ENCODE measurements around the gene CCDC159.

The CCDC159 gene

GRCh38 chr19:11379857-11380350, 33.6 kb downstream of the CCDC159 start:
- Histone ChIP-seq H3K9me3 (ENCODE audit: control insufficient read depth in 2 of 2, low read length in 2 of 2) (no peaks in the 10 kb centered on the region), H3K36me3 (ENCODE audit: control insufficient read depth in 2 of 2, insufficient read depth in 2 of 2, low read length in 2 of 2) (no peaks in the 10 kb centered on the region), H3K27me3 (ENCODE audit: control insufficient read depth in 1 of 2, insufficient read depth in 2 of 2, low read length in 2 of 2) (peaks cover 19 to 23% of the 10 kb centered on the region in 2 donors), H3K27ac (ENCODE audit: low read length) (no peak overlapping the region), H3K4me1 (ENCODE audit: control insufficient read depth, insufficient read depth, low read length) (peaks cover 58% of the 10 kb centered on the region), H3K4me3 (ENCODE audit: low read length in 2 of 2) (peak overlapping the region in 1 of 2 donors; percentile 86), H3K9ac (ENCODE audit: low read length in 2 of 2) (peak overlapping the region; percentile 61 to 86)

- H3K27ac ChIP-seq (ENCODE audit: low read length) = peak overlapping the region; percentile 60
- peak overlapping the region; percentile 61 to 86 for H3K9ac ChIP-seq (ENCODE audit: low read length in 2 of 2)
- peak overlapping the region; percentile 69 to 86 for H3K4me3 ChIP-seq (ENCODE audit: low read length in 2 of 2)
- H3K9me3 ChIP-seq (ENCODE audit: control insufficient read depth in 2 of 2, low read length in 2 of 2) = no peaks in the 10 kb centered on the region
- peaks cover 19 to 23% of the 10 kb centered on the region in 2 donors for H3K27me3 ChIP-seq (ENCODE audit: control insufficient read depth in 1 of 2, insufficient read depth in 2 of 2, low read length in 2 of 2)
- peaks cover 49% of the 10 kb centered on the region for H3K4me1 ChIP-seq (ENCODE audit: control insufficient read depth, insufficient read depth, low read length)
- H3K36me3 ChIP-seq (ENCODE audit: control insufficient read depth in 2 of 2, insufficient read depth in 2 of 2, low read length in 2 of 2) = no peaks in the 10 kb centered on the region
Observed at GRCh38 chr19:11380653-11381537, 34.6 kb downstream of the CCDC159 start.

GRCh38 chr19:11382898-11383705, 36.8 kb downstream of the CCDC159 start:
- H3K4me1 ChIP-seq (ENCODE audit: control insufficient read depth, insufficient read depth, low read length) = peaks cover 32% of the 10 kb centered on the region
- H3K27ac ChIP-seq (ENCODE audit: low read length) = no peak overlapping the region
- no peaks in the 10 kb centered on the region for H3K9me3 ChIP-seq (ENCODE audit: control insufficient read depth in 2 of 2, low read length in 2 of 2)
- peaks cover 19 to 23% of the 10 kb centered on the region in 2 donors for H3K27me3 ChIP-seq (ENCODE audit: control insufficient read depth in 1 of 2, insufficient read depth in 2 of 2, low read length in 2 of 2)
- H3K36me3 ChIP-seq (ENCODE audit: control insufficient read depth in 2 of 2, insufficient read depth in 2 of 2, low read length in 2 of 2) = no peaks in the 10 kb centered on the region
- peak overlapping the region in 1 of 2 donors; percentile 40 for H3K4me3 ChIP-seq (ENCODE audit: low read length in 2 of 2)
- no peak overlapping the region for H3K9ac ChIP-seq (ENCODE audit: low read length in 2 of 2)

GRCh38 chr19:11383706-11384048, 37.4 kb downstream of the CCDC159 start:
- H3K27me3 ChIP-seq (ENCODE audit: control insufficient read depth in 1 of 2, insufficient read depth in 2 of 2, low read length in 2 of 2) = peaks cover 19 to 23% of the 10 kb centered on the region in 2 donors
- H3K27ac ChIP-seq (ENCODE audit: low read length) = no peak overlapping the region
- peaks cover 27% of the 10 kb centered on the region for H3K4me1 ChIP-seq (ENCODE audit: control insufficient read depth, insufficient read depth, low read length)
- H3K9ac ChIP-seq (ENCODE audit: low read length in 2 of 2) = no peak overlapping the region
- H3K4me3 ChIP-seq (ENCODE audit: low read length in 2 of 2) = peak overlapping the region in 1 of 2 donors; percentile 40
- no peaks in the 10 kb centered on the region for H3K36me3 ChIP-seq (ENCODE audit: control insufficient read depth in 2 of 2, insufficient read depth in 2 of 2, low read length in 2 of 2)
- no peaks in the 10 kb centered on the region for H3K9me3 ChIP-seq (ENCODE audit: control insufficient read depth in 2 of 2, low read length in 2 of 2)

- no peaks in the 10 kb centered on the region for H3K9me3 ChIP-seq (ENCODE audit: control insufficient read depth in 2 of 2, low read length in 2 of 2)
- no peak overlapping the region for H3K9ac ChIP-seq (ENCODE audit: low read length in 2 of 2)
- peaks cover 19 to 23% of the 10 kb centered on the region in 2 donors for H3K27me3 ChIP-seq (ENCODE audit: control insufficient read depth in 1 of 2, insufficient read depth in 2 of 2, low read length in 2 of 2)
- no peak overlapping the region for H3K4me3 ChIP-seq (ENCODE audit: low read length in 2 of 2)
- no peak overlapping the region for H3K27ac ChIP-seq (ENCODE audit: low read length)
- H3K4me1 ChIP-seq (ENCODE audit: control insufficient read depth, insufficient read depth, low read length) = peaks cover 27% of the 10 kb centered on the region
- no peaks in the 10 kb centered on the region for H3K36me3 ChIP-seq (ENCODE audit: control insufficient read depth in 2 of 2, insufficient read depth in 2 of 2, low read length in 2 of 2)
Observed at GRCh38 chr19:11384778-11385129, 38.4 kb downstream of the CCDC159 start.

DNA sequence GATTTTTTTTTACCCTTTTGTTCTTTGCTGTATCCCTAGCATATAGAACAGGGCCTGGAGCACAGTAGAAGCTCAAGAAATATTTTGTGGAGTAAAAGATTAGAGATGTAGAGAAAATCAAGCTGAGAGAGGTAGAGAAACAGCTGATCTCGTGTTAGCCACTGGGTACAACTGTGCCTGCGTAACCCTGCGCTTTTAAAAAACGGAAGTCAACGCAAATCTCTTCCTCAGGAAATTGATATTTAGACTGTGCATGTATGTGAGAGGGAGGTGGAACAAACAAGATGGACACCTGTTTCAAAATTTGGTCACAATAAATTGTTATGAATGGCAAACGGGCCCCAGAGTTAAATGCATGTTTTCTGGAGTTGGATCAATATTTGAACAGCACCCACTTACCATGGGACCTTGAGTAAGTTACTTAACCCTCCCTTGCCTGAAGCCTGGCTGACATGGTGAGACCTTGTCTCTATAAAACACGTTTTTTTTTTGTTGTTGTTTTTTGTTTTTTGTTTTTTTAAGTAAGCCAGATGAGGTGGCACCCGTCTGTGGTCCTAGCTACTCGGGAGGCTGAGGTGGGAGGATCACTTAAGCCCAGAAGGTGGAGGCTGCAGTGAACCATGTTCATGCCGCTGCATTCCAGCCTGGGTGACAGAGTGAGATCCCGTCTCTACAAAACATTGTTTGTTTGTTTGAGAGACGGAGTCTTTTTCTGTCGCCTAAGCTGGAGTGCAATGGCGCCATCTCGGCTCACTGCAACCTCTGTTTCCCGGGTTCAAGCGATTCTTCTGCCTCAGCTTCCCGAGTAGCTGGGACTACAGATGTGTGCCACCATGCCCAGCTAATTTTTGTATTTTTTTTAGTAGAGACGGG, 41.1 kb downstream of the CCDC159 start:
- Histone ChIP-seq H3K4me1 (ENCODE audit: control insufficient read depth, insufficient read depth, low read length) (peaks cover 9% of the 10 kb centered on the region), H3K9ac (ENCODE audit: low read length in 2 of 2) (no peak overlapping the region), H3K9me3 (ENCODE audit: control insufficient read depth in 2 of 2, low read length in 2 of 2) (peaks cover 0 to 6% of the 10 kb centered on the region in 2 donors), H3K36me3 (ENCODE audit: control insufficient read depth in 2 of 2, insufficient read depth in 2 of 2, low read length in 2 of 2) (no peaks in the 10 kb centered on the region), H3K27me3 (ENCODE audit: control insufficient read depth in 1 of 2, insufficient read depth in 2 of 2, low read length in 2 of 2) (peaks cover 13 to 18% of the 10 kb centered on the region in 2 donors), H3K27ac (ENCODE audit: low read length) (no peak overlapping the region), H3K4me3 (ENCODE audit: low read length in 2 of 2) (no peak overlapping the region)

DNA sequence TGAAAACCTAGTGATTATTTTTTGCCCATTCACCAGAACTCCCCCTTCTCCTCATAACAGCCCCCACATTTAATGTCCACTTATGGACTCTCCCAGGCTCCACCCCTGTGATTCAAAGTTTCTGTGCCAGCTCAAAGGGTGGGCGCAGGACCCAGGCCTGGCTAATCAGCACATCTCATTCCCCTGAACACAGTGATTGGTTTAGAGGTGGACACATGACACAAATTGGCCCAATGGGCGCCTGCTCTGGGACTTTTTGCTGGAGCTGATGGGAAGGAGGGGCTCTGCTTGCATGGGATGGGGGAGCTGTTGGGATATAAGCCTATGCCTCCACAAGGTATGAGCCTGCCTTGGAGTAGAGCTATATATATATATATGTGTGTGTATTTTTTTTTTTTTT, 44.0 kb downstream of the CCDC159 start:
- Histone ChIP-seq H3K36me3 (ENCODE audit: control insufficient read depth in 2 of 2, insufficient read depth in 2 of 2, low read length in 2 of 2) (no peaks in the 10 kb centered on the region), H3K27me3 (ENCODE audit: control insufficient read depth in 1 of 2, insufficient read depth in 2 of 2, low read length in 2 of 2) (no peaks in the 10 kb centered on the region), H3K27ac (ENCODE audit: low read length) (no peak overlapping the region), H3K4me1 (ENCODE audit: control insufficient read depth, insufficient read depth, low read length) (no peaks in the 10 kb centered on the region), H3K4me3 (ENCODE audit: low read length in 2 of 2) (no peak overlapping the region), H3K9ac (ENCODE audit: low read length in 2 of 2) (no peak overlapping the region), H3K9me3 (ENCODE audit: control insufficient read depth in 2 of 2, low read length in 2 of 2) (peaks cover 0 to 6% of the 10 kb centered on the region in 2 donors)

DNA sequence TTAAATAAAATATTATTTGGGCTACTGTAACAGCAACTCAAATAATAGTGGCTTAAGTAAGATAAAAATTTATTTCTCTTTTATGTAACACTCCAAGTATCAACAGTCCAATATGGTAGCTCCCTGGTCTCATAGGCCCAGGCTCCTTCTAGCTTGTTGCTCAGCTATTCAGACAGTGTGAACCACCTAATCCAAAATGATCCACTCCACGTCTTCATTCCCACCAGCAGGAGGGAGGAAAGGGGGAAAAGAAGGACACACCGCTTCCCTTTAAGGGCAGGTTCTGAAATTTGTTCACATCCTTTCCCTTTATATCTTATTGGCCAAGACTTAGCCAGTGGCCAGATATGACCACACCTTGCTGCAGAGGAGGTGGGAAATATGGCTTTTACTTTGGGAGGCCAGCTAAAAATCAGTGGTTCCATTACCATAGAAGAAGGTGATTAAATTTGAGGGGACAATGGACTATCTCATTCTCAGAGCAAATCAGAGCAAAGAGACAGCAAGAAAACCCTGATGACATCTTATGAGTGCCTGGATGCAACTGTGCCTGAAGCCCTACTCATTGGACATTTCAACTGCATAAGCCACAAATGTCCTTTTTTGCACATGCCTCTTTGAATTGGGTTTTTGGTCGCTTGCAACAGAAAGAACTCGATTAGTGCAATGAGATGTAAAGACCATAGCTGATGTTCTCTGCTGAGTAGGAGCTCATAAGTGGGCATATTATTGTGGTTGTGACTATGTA, 44.8 kb downstream of the CCDC159 start:
- Histone ChIP-seq H3K9me3 (ENCODE audit: control insufficient read depth in 2 of 2, low read length in 2 of 2) (peaks cover 0 to 6% of the 10 kb centered on the region in 2 donors), H3K4me3 (ENCODE audit: low read length in 2 of 2) (no peak overlapping the region), H3K36me3 (ENCODE audit: control insufficient read depth in 2 of 2, insufficient read depth in 2 of 2, low read length in 2 of 2) (no peaks in the 10 kb centered on the region), H3K27me3 (ENCODE audit: control insufficient read depth in 1 of 2, insufficient read depth in 2 of 2, low read length in 2 of 2) (no peaks in the 10 kb centered on the region), H3K9ac (ENCODE audit: low read length in 2 of 2) (no peak overlapping the region), H3K4me1 (ENCODE audit: control insufficient read depth, insufficient read depth, low read length) (no peaks in the 10 kb centered on the region), H3K27ac (ENCODE audit: low read length) (no peak overlapping the region)

DNA sequence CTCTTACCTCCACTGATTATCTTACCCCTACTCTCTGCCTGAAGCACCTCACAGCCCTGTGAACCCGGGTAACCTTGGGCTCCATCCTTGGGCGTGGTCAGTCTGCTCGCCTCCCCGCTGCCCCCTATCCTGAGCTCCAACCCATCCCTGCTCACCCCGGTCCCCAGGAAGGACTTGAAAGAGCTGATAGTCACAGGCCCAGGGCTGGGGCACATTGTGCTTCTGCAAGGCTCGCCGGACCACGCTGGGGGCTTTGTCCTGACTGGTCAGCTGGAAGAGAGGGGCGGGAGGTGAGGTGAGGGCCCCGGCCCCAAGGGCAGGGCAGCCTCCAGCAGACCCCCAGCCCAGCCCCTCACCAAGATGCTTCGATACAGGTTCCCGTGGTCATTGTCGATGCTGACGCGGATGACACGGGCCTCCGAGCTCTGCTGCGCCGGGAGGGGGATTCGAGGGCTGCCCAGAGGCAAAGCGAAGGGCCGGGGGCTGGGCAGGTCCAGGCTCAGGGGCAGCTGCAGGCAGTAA, 50.8 kb downstream of the CCDC159 start:
- H3K4me3 ChIP-seq (ENCODE audit: low read length in 2 of 2) = no peak overlapping the region
- H3K4me1 ChIP-seq (ENCODE audit: control insufficient read depth, insufficient read depth, low read length) = no peaks in the 10 kb centered on the region
- H3K9ac ChIP-seq (ENCODE audit: low read length in 2 of 2) = no peak overlapping the region
- H3K27ac ChIP-seq (ENCODE audit: low read length) = no peak overlapping the region
- no peaks in the 10 kb centered on the region for H3K36me3 ChIP-seq (ENCODE audit: control insufficient read depth in 2 of 2, insufficient read depth in 2 of 2, low read length in 2 of 2)
- H3K27me3 ChIP-seq (ENCODE audit: control insufficient read depth in 1 of 2, insufficient read depth in 2 of 2, low read length in 2 of 2) = no peaks in the 10 kb centered on the region
- H3K9me3 ChIP-seq (ENCODE audit: control insufficient read depth in 2 of 2, low read length in 2 of 2) = no peaks in the 10 kb centered on the region

Data from stomach smooth muscle (tissue), 2 donors.